Measurements from ENCODE around the gene NANOG. TPM values are rescaled to one million over a fixed set of nuclear protein-coding genes. Genes with fewer than 3 reads are reported as not detected.

Gene NANOG
- polyA plus RNA-seq, 3 donors = not detected

GRCh38 chr12:7758766-7759140, 30.4 kb upstream of the NANOG start:
- peak overlapping the region in 1 of 2 donors; percentile 75 for H3K4me3 Mint-ChIP-seq
- H3K4me1 Mint-ChIP-seq = peaks cover 31% of the 10 kb centered on the region
- 33% methylated on average over 8 of the region's 9 CpGs for WGBS (ENCODE audit: insufficient coverage)
- Histone ChIP-seq H3K4me1 (ENCODE audit: control insufficient read depth in 1 of 2, insufficient read depth in 2 of 2, low read length in 2 of 2) (peaks cover 19 to 20% of the 10 kb centered on the region in 2 donors), H3K9me3 (replicated peaks in 1 of 2; ENCODE audit: control insufficient read depth in 1 of 2, insufficient read depth in 1 of 2, low read length in 2 of 2) (no peaks in the 10 kb centered on the region), H3K36me3 (replicated peaks in 1 of 2; ENCODE audit: control insufficient read depth in 1 of 2, insufficient read depth in 2 of 2, low read length in 2 of 2) (no peaks in the 10 kb centered on the region), H3K4me2 (replicated peaks; ENCODE audit: extremely low read depth, low read length, poor library complexity, severe bottlenecking) (peak overlapping the region; percentile 31), H2AFZ (ENCODE audit: insufficient read depth, low read depth, low read length, poor library complexity, severe bottlenecking) (no peak overlapping the region), H3K27me3 (ENCODE audit: control insufficient read depth in 2 of 2, insufficient read depth in 2 of 2, low read length in 2 of 2) (no peaks in the 10 kb centered on the region), H4K20me1 (ENCODE audit: insufficient read depth, low read length) (no peaks in the 10 kb centered on the region), H3K9ac (ENCODE audit: insufficient read depth, low read length, poor library complexity, severe bottlenecking) (no peak overlapping the region), H3K27ac (ENCODE audit: low read depth in 1 of 2, low read length in 2 of 2) (no peak overlapping the region), H3K79me2 (ENCODE audit: insufficient read depth, low read length) (no peaks in the 10 kb centered on the region), H3K4me3 (replicated peaks in 1 of 3; ENCODE audit: low read depth in 2 of 3, low read length in 3 of 3) (no peak overlapping the region)
- no peak for TF ChIP-seq CTCF (IDR thresholded peaks at IDR 0.05)
- intact Hi-C loops (cut with micrococcal nuclease) = no loop called here
- no peak for DNase-seq
- no peaks in the 10 kb centered on the region for H3K9me3 Mint-ChIP-seq
- H3K36me3 Mint-ChIP-seq = no peaks in the 10 kb centered on the region
- H3K27me3 Mint-ChIP-seq (ENCODE audit: low read depth in 3 of 3) = no peaks in the 10 kb centered on the region
- H3K27ac Mint-ChIP-seq = peak overlapping the region in 3 of 7 donors; percentile 15 to 72 (median 40)

GRCh38 chr12:7769999-7770398, 19.2 kb upstream of the NANOG start:
- no peaks in the 10 kb centered on the region for H4K20me1 ChIP-seq (ENCODE audit: insufficient read depth, low read length)
- H3K27me3 ChIP-seq (ENCODE audit: control insufficient read depth in 2 of 2, insufficient read depth in 2 of 2, low read length in 2 of 2) = no peaks in the 10 kb centered on the region
- no peaks in the 10 kb centered on the region for H3K9me3 Mint-ChIP-seq
- no peak for DNase-seq
- peaks cover 6 to 7% of the 10 kb centered on the region in 2 donors for H3K4me1 ChIP-seq (ENCODE audit: control insufficient read depth in 1 of 2, insufficient read depth in 2 of 2, low read length in 2 of 2)
- peaks cover 23% of the 10 kb centered on the region for H3K4me1 Mint-ChIP-seq
- no peak overlapping the region for H3K27ac Mint-ChIP-seq
- TF ChIP-seq CTCF (IDR thresholded peaks at IDR 0.05) = no peak
- H3K9ac ChIP-seq (ENCODE audit: insufficient read depth, low read length, poor library complexity, severe bottlenecking) = no peak overlapping the region
- no CpG with 5 or more reads among the region's 3 CpGs for WGBS (ENCODE audit: insufficient coverage)
- H3K27me3 Mint-ChIP-seq (ENCODE audit: low read depth in 3 of 3) = peaks cover 0 to 3% (median 2%) of the 10 kb centered on the region in 3 donors
- H2AFZ ChIP-seq (ENCODE audit: insufficient read depth, low read depth, low read length, poor library complexity, severe bottlenecking) = no peak overlapping the region
- no peak overlapping the region for H3K4me2 ChIP-seq (replicated peaks; ENCODE audit: extremely low read depth, low read length, poor library complexity, severe bottlenecking)
- no peak overlapping the region for H3K27ac ChIP-seq (ENCODE audit: low read depth in 1 of 2, low read length in 2 of 2)
- no peaks in the 10 kb centered on the region for H3K79me2 ChIP-seq (ENCODE audit: insufficient read depth, low read length)
- intact Hi-C loops (cut with micrococcal nuclease) = no loop called here
- H3K9me3 ChIP-seq (replicated peaks in 1 of 2; ENCODE audit: control insufficient read depth in 1 of 2, insufficient read depth in 1 of 2, low read length in 2 of 2) = no peaks in the 10 kb centered on the region
- peak overlapping the region in 1 of 2 donors; percentile 2 for H3K4me3 Mint-ChIP-seq
- no peaks in the 10 kb centered on the region for H3K36me3 ChIP-seq (replicated peaks in 1 of 2; ENCODE audit: control insufficient read depth in 1 of 2, insufficient read depth in 2 of 2, low read length in 2 of 2)
- no peaks in the 10 kb centered on the region for H3K36me3 Mint-ChIP-seq
- H3K4me3 ChIP-seq (replicated peaks in 1 of 3; ENCODE audit: low read depth in 2 of 3, low read length in 3 of 3) = no peak overlapping the region
